HCT116 (cell line): ENCODE measurements around the gene ACSL6. TPM values are rescaled to one million over a fixed set of nuclear protein-coding genes. Genes with fewer than 3 reads are reported as not detected.

Experiments
- ATAC-seq: fragments of 200-7000 bp; cut with Tn5 transposase; 2 replicates; pipeline ENCODE4 v1.9.1; 2020; ENCODE audit warnings: mild to moderate bottlenecking, moderate library complexity
- BruUV-seq: library from RNA; stranded (reverse); fragments of 400-500 nt; replicated peaks from 2 replicates; lab custom pipeline; 2021; lab: Mats Ljungman, UMichigan
- CTCF ChIA-PET: fragments of 300-600 bp; sonication (Branson Sonifier 250); formaldehyde crosslinking; loops from one replicate; lab custom pipeline; 2021; ENCODE audit warnings: antibody characterized with exemption; lab: Charles Lee
- POLR2A ChIA-PET: fragments of 300-600, 350-600 bp; sonication (Branson Sonifier 250); formaldehyde crosslinking; loops from one replicate; lab custom pipeline; 2021; ENCODE audit warnings: antibody characterized with exemption; lab: Charles Lee
- RAD21 ChIA-PET, 2 experiments: fragments of 300-600 bp; sonication (Branson Sonifier 250); formaldehyde crosslinking; loops; one replicate each; lab custom pipeline; 2023; ENCODE audit warnings: low total read pairs in 2 of 2; ENCODE audit not compliant: uncharacterized antibody in 2 of 2, unreplicated experiment in 2 of 2, low non-redundant PET in 1 of 2; lab: Charles Lee
- DNase-seq: peaks from one replicate; pipeline ENCODE4 v3.0.0-alpha.2; 2010; ENCODE audit warnings: low read depth, low spot score
- H2AFZ ChIP-seq: fragments of 200-600 bp; shearing (Covaris generic), sonication (generic); 2 replicates; pipeline ENCODE4 v1.6.1; 2017; ENCODE audit warnings: low read depth, mixed run types, mixed read lengths, antibody characterized with exemption, low read length; ENCODE audit not compliant: poor library complexity, severe bottlenecking
- H3K27ac ChIP-seq: 2 replicates; pipeline ENCODE4 v1.5.1; 2012; ENCODE audit warnings: low read depth, low read length
- H3K27me3 ChIP-seq: fragments of 200-600 bp; sonication (generic); 2 replicates; pipeline ENCODE4 v1.6.1; 2016; ENCODE audit warnings: mixed run types, low read length, mixed read lengths; ENCODE audit not compliant: insufficient read depth
- H3K36me3 ChIP-seq, 2 experiments: fragments of 200-500 bp in 1 of 2; fragments of 200-600 bp in 1 of 2; sonication (Bioruptor generic) in 1 of 2; sonication (generic) in 1 of 2; 2 replicates each; pipeline versions ENCODE4 v1.5.1 to v1.6.1; 2014 to 2016; ENCODE audit warnings: low read length in 2 of 2, inconsistent platforms in 1 of 2, mixed read lengths in 1 of 2, mixed run types in 1 of 2; ENCODE audit not compliant: insufficient read depth in 2 of 2, control insufficient read depth in 1 of 2
- H3K4me1 ChIP-seq, 2 experiments: fragments of 200-600 bp in 1 of 2; sonication (generic) in 1 of 2; 2 replicates each; pipeline versions ENCODE4 v1.5.1 to v1.6.1; 2012 to 2017; ENCODE audit warnings: low read length in 2 of 2, inconsistent platforms in 1 of 2, mild to moderate bottlenecking in 1 of 2, mixed read lengths in 1 of 2, mixed run types in 1 of 2, moderate library complexity in 1 of 2; ENCODE audit not compliant: insufficient read depth in 2 of 2, control insufficient read depth in 1 of 2
- H3K4me2 ChIP-seq: fragments of 200-600 bp; sonication (generic); 2 replicates; pipeline ENCODE4 v1.6.1; 2017; ENCODE audit warnings: mixed run types, low read length, mixed read lengths
- H3K4me3 ChIP-seq, 2 experiments: fragments of 200-600 bp in 1 of 2; sonication (generic) in 1 of 2; replicated peaks in 1 of 2; 2 replicates each; pipeline ENCODE4 v1.5.1; 2011 to 2016; ENCODE audit warnings: low read length in 2 of 2, control low read depth in 1 of 2, low read depth in 1 of 2, mild to moderate bottlenecking in 1 of 2, mixed read lengths in 1 of 2, mixed run types in 1 of 2
- H3K79me2 ChIP-seq: fragments of 200-600 bp; sonication (generic); 2 replicates; pipeline ENCODE4 v1.6.1; 2017; ENCODE audit warnings: mild to moderate bottlenecking, mixed run types, low read length, moderate library complexity, mixed read lengths; ENCODE audit not compliant: insufficient read depth
- H3K9ac ChIP-seq: fragments of 200-600 bp; sonication (generic); 2 replicates; pipeline ENCODE4 v1.6.1; 2016; ENCODE audit warnings: low read length, mixed read lengths
- H3K9me2 ChIP-seq: fragments of 200-600 bp; sonication (generic), shearing (Covaris generic); 2 replicates; pipeline ENCODE4 v1.6.1; 2017; ENCODE audit warnings: mixed run types, mild to moderate bottlenecking, moderate library complexity; ENCODE audit not compliant: insufficient read depth
- H3K9me3 ChIP-seq, 2 experiments: fragments of 200-500 bp in 1 of 2; fragments of 200-600 bp in 1 of 2; sonication (Bioruptor generic) in 1 of 2; sonication (generic) in 1 of 2; 2 replicates each; pipeline ENCODE4 v1.6.1; 2014 to 2017; ENCODE audit warnings: low read length in 2 of 2, mixed read lengths in 2 of 2, inconsistent platforms in 1 of 2, low read depth in 1 of 2, mild to moderate bottlenecking in 1 of 2, mixed run types in 1 of 2, moderate library complexity in 1 of 2; ENCODE audit not compliant: control insufficient read depth in 1 of 2, insufficient read depth in 1 of 2
- H4K20me1 ChIP-seq: fragments of 200-600 bp; sonication (generic), shearing (Covaris generic); 2 replicates; pipeline ENCODE4 v1.6.1; 2017; ENCODE audit warnings: mixed run types, mild to moderate bottlenecking, moderate library complexity; ENCODE audit not compliant: insufficient read depth
- CBX3 ChIP-seq: IDR thresholded peaks from 2 replicates; pipeline ENCODE4 v1.6.1; 2012; ENCODE audit warnings: low read depth
- CEBPB ChIP-seq: IDR thresholded peaks from 2 replicates; pipeline ENCODE4 v1.6.1; 2012; ENCODE audit warnings: low read depth
- FOSL1 ChIP-seq: IDR thresholded peaks from 2 replicates; pipeline ENCODE4 v1.6.1; 2012; ENCODE audit warnings: low read depth
- POLR2A ChIP-seq: IDR thresholded peaks from 2 replicates; pipeline ENCODE4 v1.7.0; 2011; ENCODE audit warnings: borderline replicate concordance; ENCODE audit not compliant: insufficient read depth, insufficient read length; ENCODE audit errors: extremely low read depth
- POLR2AphosphoS5 ChIP-seq: IDR thresholded peaks from 2 replicates; pipeline ENCODE4 v1.6.1; 2011; ENCODE audit warnings: mild to moderate bottlenecking, low read depth, low read length, moderate library complexity
- RAD21 ChIP-seq: IDR thresholded peaks from 2 replicates; pipeline ENCODE4 v1.6.1; 2012; ENCODE audit warnings: low read depth, mild to moderate bottlenecking
- SIN3A ChIP-seq: IDR thresholded peaks from 2 replicates; pipeline ENCODE4 v1.6.1; 2012; ENCODE audit warnings: low read depth
- SP1 ChIP-seq: IDR thresholded peaks from 2 replicates; pipeline ENCODE4 v1.6.1; 2012; ENCODE audit warnings: low read depth
- SRF ChIP-seq: IDR thresholded peaks from 2 replicates; pipeline ENCODE4 v1.6.1; 2012; ENCODE audit warnings: low read depth
- YY1 ChIP-seq: IDR thresholded peaks from 2 replicates; pipeline ENCODE4 v1.6.1; 2011; ENCODE audit warnings: low read length, low read depth, moderate library complexity, mild to moderate bottlenecking; ENCODE audit not compliant: insufficient replicate concordance; ENCODE audit errors: extremely low read depth
- ZFX ChIP-seq: fragments of 450-650 bp; IDR thresholded peaks from 2 replicates; pipeline ENCODE4 v1.6.1; 2017
- ZNF274 ChIP-seq: fragments of 200-500 bp; sonication (Bioruptor generic); IDR thresholded peaks from 2 replicates; pipeline ENCODE4 v1.6.1; 2014; ENCODE audit warnings: mild to moderate bottlenecking, low read depth, low read length, inconsistent platforms
- intact Hi-C: fragments of 100-400 bp; cut with micrococcal nuclease; formaldehyde crosslinking; loops from 2 replicates; pipeline ENCODE4 v1.10.0; 2022
- total RNA-seq: library from RNA; stranded (reverse); gene quantifications from one replicate; pipeline ENCODE4 v1.2.1, GENCODE V29; 2021; ENCODE audit not compliant: unreplicated experiment
- TF ChIP-seq, protein P1 (sequence below): IDR thresholded peaks from 2 replicates; pipeline ENCODE4 v1.6.1; 2011; ENCODE audit warnings: mild to moderate bottlenecking, low read length, moderate library complexity; ENCODE audit not compliant: insufficient replicate concordance; ENCODE audit errors: extremely low read depth
- TF ChIP-seq, protein P2 (sequence below): IDR thresholded peaks from 2 replicates; pipeline ENCODE4 v1.6.1; 2012; ENCODE audit warnings: low read depth
- TF ChIP-seq, protein P3 (sequence below), 3 experiments: fragments of 200-600 bp in 1 of 3; sonication (generic) in 1 of 3; IDR thresholded peaks in 2 of 3; conservative IDR thresholded peaks in 1 of 3; 2 replicates each; pipeline ENCODE4 v1.5.1; 2012 to 2017; ENCODE audit warnings: low read depth in 2 of 3, low read length in 2 of 3, antibody characterized with exemption in 1 of 3, borderline replicate concordance in 1 of 3, control low read depth in 1 of 3, mild to moderate bottlenecking in 1 of 3, mixed read lengths in 1 of 3, mixed run types in 1 of 3, moderate library complexity in 1 of 3; ENCODE audit not compliant: insufficient read depth in 1 of 3
- TF ChIP-seq, protein P4 (sequence below): IDR thresholded peaks from 2 replicates; pipeline ENCODE4 v1.6.1; 2012

ACSL6 gene
- total RNA-seq, 1 experiment from 2014 or later = 2.3 TPM

DNA sequence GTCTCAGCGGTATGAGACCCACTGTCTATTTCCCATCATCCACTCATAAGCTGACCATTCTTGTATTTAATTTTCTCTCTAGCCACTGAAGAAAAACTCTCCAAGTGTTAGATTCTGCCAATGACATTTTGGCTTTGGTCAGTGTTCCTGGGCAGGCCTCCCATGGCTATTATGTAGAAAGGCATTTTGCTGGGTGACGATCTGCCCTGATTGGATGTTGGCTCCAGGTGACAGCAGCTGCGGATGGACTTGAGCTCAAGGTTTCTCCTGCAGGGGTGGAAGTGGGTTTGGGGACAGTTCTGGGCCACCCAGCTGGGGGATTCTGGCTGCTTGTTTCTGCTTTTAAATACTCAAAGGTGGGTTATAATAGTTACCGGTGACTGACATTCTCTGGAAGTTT, 31.6 kb downstream of the ACSL6 start:
- H3K9me3 ChIP-seq = no peaks in the 10 kb centered on the region
- POLR2A ChIA-PET = no interaction called here
- RAD21 ChIA-PET = no interaction called here
- no peak overlapping the region for H3K4me3 ChIP-seq
- TF ChIP-seq, protein P1, sequence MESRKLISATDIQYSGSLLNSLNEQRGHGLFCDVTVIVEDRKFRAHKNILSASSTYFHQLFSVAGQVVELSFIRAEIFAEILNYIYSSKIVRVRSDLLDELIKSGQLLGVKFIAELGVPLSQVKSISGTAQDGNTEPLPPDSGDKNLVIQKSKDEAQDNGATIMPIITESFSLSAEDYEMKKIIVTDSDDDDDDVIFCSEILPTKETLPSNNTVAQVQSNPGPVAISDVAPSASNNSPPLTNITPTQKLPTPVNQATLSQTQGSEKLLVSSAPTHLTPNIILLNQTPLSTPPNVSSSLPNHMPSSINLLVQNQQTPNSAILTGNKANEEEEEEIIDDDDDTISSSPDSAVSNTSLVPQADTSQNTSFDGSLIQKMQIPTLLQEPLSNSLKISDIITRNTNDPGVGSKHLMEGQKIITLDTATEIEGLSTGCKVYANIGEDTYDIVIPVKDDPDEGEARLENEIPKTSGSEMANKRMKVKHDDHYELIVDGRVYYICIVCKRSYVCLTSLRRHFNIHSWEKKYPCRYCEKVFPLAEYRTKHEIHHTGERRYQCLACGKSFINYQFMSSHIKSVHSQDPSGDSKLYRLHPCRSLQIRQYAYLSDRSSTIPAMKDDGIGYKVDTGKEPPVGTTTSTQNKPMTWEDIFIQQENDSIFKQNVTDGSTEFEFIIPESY = no peak
- no peak for TF ChIP-seq CBX3
- no peak for TF ChIP-seq POLR2AphosphoS5
- no peak for TF ChIP-seq ZFX
- no peak for TF ChIP-seq RAD21
- no peak for TF ChIP-seq POLR2A
- TF ChIP-seq, protein P2, sequence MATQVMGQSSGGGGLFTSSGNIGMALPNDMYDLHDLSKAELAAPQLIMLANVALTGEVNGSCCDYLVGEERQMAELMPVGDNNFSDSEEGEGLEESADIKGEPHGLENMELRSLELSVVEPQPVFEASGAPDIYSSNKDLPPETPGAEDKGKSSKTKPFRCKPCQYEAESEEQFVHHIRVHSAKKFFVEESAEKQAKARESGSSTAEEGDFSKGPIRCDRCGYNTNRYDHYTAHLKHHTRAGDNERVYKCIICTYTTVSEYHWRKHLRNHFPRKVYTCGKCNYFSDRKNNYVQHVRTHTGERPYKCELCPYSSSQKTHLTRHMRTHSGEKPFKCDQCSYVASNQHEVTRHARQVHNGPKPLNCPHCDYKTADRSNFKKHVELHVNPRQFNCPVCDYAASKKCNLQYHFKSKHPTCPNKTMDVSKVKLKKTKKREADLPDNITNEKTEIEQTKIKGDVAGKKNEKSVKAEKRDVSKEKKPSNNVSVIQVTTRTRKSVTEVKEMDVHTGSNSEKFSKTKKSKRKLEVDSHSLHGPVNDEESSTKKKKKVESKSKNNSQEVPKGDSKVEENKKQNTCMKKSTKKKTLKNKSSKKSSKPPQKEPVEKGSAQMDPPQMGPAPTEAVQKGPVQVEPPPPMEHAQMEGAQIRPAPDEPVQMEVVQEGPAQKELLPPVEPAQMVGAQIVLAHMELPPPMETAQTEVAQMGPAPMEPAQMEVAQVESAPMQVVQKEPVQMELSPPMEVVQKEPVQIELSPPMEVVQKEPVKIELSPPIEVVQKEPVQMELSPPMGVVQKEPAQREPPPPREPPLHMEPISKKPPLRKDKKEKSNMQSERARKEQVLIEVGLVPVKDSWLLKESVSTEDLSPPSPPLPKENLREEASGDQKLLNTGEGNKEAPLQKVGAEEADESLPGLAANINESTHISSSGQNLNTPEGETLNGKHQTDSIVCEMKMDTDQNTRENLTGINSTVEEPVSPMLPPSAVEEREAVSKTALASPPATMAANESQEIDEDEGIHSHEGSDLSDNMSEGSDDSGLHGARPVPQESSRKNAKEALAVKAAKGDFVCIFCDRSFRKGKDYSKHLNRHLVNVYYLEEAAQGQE = no peak
- TF ChIP-seq SRF = no peak
- TF ChIP-seq YY1 = no peak
- no peak for TF ChIP-seq CEBPB
- TF ChIP-seq, protein P3, sequence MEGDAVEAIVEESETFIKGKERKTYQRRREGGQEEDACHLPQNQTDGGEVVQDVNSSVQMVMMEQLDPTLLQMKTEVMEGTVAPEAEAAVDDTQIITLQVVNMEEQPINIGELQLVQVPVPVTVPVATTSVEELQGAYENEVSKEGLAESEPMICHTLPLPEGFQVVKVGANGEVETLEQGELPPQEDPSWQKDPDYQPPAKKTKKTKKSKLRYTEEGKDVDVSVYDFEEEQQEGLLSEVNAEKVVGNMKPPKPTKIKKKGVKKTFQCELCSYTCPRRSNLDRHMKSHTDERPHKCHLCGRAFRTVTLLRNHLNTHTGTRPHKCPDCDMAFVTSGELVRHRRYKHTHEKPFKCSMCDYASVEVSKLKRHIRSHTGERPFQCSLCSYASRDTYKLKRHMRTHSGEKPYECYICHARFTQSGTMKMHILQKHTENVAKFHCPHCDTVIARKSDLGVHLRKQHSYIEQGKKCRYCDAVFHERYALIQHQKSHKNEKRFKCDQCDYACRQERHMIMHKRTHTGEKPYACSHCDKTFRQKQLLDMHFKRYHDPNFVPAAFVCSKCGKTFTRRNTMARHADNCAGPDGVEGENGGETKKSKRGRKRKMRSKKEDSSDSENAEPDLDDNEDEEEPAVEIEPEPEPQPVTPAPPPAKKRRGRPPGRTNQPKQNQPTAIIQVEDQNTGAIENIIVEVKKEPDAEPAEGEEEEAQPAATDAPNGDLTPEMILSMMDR (IDR thresholded peaks at IDR 0.05 in 2 of 3, conservative IDR thresholded peaks at IDR 0.05 in 1 of 3; ENCODE audit: borderline replicate concordance in 1 of 3, insufficient read depth in 1 of 3, low read depth in 2 of 3, low read length in 2 of 3) = no peak
- no peak for TF ChIP-seq SIN3A
- TF ChIP-seq, protein P4, sequence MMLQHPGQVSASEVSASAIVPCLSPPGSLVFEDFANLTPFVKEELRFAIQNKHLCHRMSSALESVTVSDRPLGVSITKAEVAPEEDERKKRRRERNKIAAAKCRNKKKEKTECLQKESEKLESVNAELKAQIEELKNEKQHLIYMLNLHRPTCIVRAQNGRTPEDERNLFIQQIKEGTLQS = no peak
- TF ChIP-seq ZNF274 = no peak
- no peak for TF ChIP-seq SP1
- no peak for TF ChIP-seq FOSL1
- no peaks in the 10 kb centered on the region for H3K79me2 ChIP-seq
- DNase-seq = no peak
- no peaks in the 10 kb centered on the region for H3K9me2 ChIP-seq
- H2AFZ ChIP-seq = no peak overlapping the region
- CTCF ChIA-PET = no interaction called here
- H4K20me1 ChIP-seq = no peaks in the 10 kb centered on the region
- H3K27ac ChIP-seq = no peak overlapping the region
- no peaks in the 10 kb centered on the region for H3K36me3 ChIP-seq
- H3K4me2 ChIP-seq = no peak overlapping the region
- intact Hi-C loops = no loop called here
- no peak overlapping the region for H3K9ac ChIP-seq
- H3K27me3 ChIP-seq = no peaks in the 10 kb centered on the region
- ATAC-seq = no peak
- BruUV-seq = no TSS peak
- H3K4me1 ChIP-seq = no peaks in the 10 kb centered on the region
